ENCODE results near the gene MAGOH. TPM values are rescaled to one million over a fixed set of nuclear protein-coding genes. Genes with fewer than 3 reads are reported as not detected.

The MAGOH gene
- total and polyA plus RNA-seq, 9 of the 15 experiments (the other 6 are each of a cell fraction or from before 2014, with no cell fraction given): 102 to 342 (median 135) TPM

DNA sequence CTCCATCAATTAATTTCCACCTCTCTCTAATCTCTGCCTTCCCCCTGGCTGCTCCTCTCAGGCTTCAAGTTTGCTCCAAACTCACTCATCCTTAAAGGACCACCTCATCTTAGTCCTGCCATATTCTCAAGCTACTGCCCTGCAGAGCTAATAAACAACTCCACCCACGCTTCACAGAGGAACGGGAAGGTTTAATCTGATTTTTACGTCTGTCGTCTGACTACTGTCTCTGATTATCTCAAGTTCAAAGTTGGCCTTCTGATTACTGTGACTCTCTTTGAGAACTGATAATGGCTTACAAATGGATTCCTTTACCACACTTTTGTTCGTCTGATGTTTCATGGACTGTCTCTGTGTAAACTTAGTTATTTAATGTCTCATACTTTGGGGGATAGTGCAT, 49.3 kb downstream of the MAGOH start (continued):
- TF ChIP-seq, protein P1, sequence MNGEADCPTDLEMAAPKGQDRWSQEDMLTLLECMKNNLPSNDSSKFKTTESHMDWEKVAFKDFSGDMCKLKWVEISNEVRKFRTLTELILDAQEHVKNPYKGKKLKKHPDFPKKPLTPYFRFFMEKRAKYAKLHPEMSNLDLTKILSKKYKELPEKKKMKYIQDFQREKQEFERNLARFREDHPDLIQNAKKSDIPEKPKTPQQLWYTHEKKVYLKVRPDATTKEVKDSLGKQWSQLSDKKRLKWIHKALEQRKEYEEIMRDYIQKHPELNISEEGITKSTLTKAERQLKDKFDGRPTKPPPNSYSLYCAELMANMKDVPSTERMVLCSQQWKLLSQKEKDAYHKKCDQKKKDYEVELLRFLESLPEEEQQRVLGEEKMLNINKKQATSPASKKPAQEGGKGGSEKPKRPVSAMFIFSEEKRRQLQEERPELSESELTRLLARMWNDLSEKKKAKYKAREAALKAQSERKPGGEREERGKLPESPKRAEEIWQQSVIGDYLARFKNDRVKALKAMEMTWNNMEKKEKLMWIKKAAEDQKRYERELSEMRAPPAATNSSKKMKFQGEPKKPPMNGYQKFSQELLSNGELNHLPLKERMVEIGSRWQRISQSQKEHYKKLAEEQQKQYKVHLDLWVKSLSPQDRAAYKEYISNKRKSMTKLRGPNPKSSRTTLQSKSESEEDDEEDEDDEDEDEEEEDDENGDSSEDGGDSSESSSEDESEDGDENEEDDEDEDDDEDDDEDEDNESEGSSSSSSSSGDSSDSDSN (IDR thresholded peaks at IDR 0.05; ENCODE audit: borderline replicate concordance in 1 of 2, low read depth in 2 of 2, low read length in 2 of 2): no peak
- no peak for TF ChIP-seq TAF7 (tag; IDR thresholded peaks at IDR 0.05)
- TF ChIP-seq U2AF1 (optimal IDR thresholded peaks at IDR 0.05; ENCODE audit: low read depth, low read length): no peak
- no peak for TF ChIP-seq NCOA6 (IDR thresholded peaks at IDR 0.05)
- TF ChIP-seq, protein P2, sequence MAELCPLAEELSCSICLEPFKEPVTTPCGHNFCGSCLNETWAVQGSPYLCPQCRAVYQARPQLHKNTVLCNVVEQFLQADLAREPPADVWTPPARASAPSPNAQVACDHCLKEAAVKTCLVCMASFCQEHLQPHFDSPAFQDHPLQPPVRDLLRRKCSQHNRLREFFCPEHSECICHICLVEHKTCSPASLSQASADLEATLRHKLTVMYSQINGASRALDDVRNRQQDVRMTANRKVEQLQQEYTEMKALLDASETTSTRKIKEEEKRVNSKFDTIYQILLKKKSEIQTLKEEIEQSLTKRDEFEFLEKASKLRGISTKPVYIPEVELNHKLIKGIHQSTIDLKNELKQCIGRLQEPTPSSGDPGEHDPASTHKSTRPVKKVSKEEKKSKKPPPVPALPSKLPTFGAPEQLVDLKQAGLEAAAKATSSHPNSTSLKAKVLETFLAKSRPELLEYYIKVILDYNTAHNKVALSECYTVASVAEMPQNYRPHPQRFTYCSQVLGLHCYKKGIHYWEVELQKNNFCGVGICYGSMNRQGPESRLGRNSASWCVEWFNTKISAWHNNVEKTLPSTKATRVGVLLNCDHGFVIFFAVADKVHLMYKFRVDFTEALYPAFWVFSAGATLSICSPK (IDR thresholded peaks at IDR 0.05; ENCODE audit: borderline replicate concordance): no peak
- no peak for TF ChIP-seq POLR3G (IDR thresholded peaks at IDR 0.05; ENCODE audit: extremely low read depth, insufficient read length, insufficient replicate concordance)
- TF ChIP-seq MAFF (IDR thresholded peaks at IDR 0.05; ENCODE audit: low read length): no peak
- TF ChIP-seq ZBTB17 (CRISPR knock-in tag; IDR thresholded peaks at IDR 0.05): no peak
- TF ChIP-seq TGIF2 (CRISPR knock-in tag; IDR thresholded peaks at IDR 0.05): no peak
- TF ChIP-seq XRCC3 (IDR thresholded peaks at IDR 0.05): no peak
- TF ChIP-seq ZNF212 (CRISPR knock-in tag; IDR thresholded peaks at IDR 0.05): no peak
- no peak for TF ChIP-seq HLTF (IDR thresholded peaks at IDR 0.05)
- TF ChIP-seq NFIX (CRISPR knock-in tag; IDR thresholded peaks at IDR 0.05; ENCODE audit: low read depth): no peak
- TF ChIP-seq HDAC2 (IDR thresholded peaks at IDR 0.05): no peak
- no peak; the same call in 1 of the 2 replicates for TF ChIP-seq FOSL1 (tag; conservative IDR thresholded peaks at IDR 0.05)
- no peak for TF ChIP-seq GABPB2 (CRISPR knock-in tag; conservative IDR thresholded peaks at IDR 0.05)
- peak; percentile 21; the same call in 1 of the 2 replicates for TF ChIP-seq OTX1 (CRISPR knock-in tag; IDR thresholded peaks at IDR 0.05)
- TF ChIP-seq, protein P3, sequence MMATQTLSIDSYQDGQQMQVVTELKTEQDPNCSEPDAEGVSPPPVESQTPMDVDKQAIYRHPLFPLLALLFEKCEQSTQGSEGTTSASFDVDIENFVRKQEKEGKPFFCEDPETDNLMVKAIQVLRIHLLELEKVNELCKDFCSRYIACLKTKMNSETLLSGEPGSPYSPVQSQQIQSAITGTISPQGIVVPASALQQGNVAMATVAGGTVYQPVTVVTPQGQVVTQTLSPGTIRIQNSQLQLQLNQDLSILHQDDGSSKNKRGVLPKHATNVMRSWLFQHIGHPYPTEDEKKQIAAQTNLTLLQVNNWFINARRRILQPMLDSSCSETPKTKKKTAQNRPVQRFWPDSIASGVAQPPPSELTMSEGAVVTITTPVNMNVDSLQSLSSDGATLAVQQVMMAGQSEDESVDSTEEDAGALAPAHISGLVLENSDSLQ (IDR thresholded peaks at IDR 0.05): no peak
- TF ChIP-seq PTRF (tag; IDR thresholded peaks at IDR 0.05): no peak
- no peak for TF ChIP-seq ZNF274 (IDR thresholded peaks at IDR 0.05; ENCODE audit: borderline replicate concordance, low read depth, low read length)
- no peak for TF ChIP-seq CSDE1 (IDR thresholded peaks at IDR 0.05)
- no peak for TF ChIP-seq FUS (optimal IDR thresholded peaks at IDR 0.05; ENCODE audit: low read depth, low read length)
- TF ChIP-seq FIP1L1 (IDR thresholded peaks at IDR 0.05; ENCODE audit: low read depth, low read length, poor library complexity, severe bottlenecking): no peak
- TF ChIP-seq ZNF143 (CRISPR knock-in tag; IDR thresholded peaks at IDR 0.05): no peak
- TF ChIP-seq, protein P4, sequence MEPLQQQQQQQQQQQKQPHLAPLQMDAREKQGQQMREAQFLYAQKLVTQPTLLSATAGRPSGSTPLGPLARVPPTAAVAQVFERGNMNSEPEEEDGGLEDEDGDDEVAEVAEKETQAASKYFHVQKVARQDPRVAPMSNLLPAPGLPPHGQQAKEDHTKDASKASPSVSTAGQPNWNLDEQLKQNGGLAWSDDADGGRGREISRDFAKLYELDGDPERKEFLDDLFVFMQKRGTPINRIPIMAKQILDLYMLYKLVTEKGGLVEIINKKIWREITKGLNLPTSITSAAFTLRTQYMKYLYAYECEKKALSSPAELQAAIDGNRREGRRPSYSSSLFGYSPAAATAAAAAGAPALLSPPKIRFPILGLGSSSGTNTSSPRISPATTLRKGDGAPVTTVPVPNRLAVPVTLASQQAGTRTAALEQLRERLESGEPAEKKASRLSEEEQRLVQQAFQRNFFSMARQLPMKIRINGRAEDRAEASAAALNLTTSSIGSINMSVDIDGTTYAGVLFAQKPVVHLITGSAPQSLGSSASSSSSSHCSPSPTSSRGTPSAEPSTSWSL (CRISPR knock-in tag; IDR thresholded peaks at IDR 0.05; ENCODE audit: borderline replicate concordance): no peak
- no peak for TF ChIP-seq KLF6 (CRISPR knock-in tag; IDR thresholded peaks at IDR 0.05; ENCODE audit: borderline replicate concordance)

Data from K562 (cell line).